HG03095 (cell line): ENCODE data around the gene PCYOX1L.

Experiments used
- ATAC-seq: cut with Tn5 transposase; IDR thresholded peaks from one replicate; pipeline ENCODE4 v1.9.1; 2021; ENCODE audit warnings: moderate library complexity; ENCODE audit not compliant: unreplicated experiment

The PCYOX1L gene

GRCh38 chr5:149405550-149406202, 47.8 kb downstream of the PCYOX1L start:
- no peak for ATAC-seq

DNA sequence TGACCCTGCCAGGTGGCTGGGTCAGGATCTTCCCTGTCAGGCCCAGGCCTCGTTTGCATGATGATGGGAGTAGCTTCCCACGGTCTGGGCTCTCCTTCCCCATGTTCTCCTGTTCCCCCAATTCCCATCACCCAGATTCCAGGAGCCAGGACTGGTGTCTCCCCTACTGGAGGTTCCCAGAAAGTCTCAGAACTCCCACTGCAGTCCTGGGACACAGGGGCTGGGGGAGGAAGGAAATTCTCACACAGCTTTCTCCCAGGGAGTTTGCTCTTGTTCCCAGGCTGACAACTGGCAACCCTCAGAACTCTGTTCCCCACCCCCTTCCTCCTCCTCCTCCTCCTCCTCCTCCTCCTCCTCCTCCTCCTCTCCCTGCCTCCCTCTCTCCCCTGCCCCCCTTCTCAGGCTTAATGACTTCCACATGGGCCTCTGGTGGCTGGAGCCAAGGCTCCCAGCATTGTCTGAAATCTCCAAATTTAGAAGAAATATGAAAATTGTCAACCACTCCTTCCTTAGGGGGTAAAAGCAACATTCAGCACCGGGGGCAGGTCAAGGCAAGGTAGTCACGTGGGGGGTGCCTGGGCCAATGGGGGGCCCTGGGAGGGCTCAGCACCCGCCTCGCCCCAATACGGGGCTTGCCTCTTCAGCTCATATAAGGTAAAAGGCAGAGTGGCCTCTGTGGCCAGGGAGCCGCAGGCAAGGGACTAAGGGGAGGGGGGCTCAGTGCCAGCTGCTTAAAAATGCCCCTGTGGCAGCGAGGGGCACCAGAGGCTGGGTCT, 48.5 kb downstream of the PCYOX1L start:
- ATAC-seq: no peak

DNA sequence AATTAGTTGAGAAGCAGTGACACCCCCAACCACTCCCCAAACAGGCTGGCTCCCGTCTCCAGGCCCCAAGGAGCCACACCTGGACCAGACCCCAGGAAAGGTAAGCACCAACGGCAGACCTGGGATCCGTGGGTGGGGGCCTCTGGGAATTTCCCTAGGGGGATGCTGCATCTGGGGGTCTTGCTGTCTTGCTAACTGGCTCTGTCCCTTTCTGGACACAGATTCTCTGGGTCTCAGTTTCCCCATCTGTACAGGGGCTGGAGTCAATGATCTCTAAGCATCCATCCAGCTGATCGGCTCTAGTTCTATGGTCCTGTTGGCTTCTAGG, 49.1 kb downstream of the PCYOX1L start:
- no peak for ATAC-seq

GRCh38 chr5:149407323-149408251, 49.7 kb downstream of the PCYOX1L start:
- no peak for ATAC-seq

DNA sequence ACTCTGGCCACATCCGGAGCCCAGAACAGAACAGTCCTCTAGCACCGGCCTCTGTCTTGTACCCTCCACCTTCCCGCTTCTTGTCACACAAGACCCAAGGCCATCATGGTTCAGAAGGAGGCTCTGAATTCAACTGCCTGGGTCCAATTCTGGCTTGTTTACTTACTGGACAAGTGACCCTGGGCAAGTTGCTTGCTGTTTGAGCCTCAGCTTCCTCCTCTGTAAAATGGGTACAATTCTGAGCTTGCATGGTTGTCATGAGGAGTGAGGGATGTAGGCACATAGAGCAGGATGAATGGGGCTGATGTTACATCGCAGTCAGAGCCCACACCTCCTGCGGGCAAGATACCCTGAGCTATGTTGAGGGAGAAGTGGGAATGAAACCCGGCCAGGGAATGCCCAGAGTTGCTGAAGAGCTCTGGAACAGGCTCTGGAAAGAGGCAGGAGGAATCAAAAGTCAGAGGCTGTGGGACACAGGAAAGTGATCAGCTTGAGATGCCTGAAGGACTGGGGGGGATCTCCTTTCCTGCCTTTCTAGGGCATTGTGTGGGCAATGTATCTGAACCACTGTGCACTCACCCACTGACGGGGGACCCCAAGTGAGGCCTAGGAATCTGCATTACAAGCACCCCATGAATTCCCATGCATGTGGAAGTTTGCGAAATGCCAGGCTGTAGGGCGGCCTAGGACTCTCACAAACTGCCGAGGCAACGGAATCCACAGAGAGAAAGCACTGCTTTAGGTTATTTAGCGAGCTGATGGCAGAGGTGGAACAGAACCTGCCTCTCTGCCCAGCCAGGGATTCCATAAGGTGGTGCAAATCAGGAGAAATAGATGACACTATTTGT, 50.6 kb downstream of the PCYOX1L start:
- ATAC-seq: no peak

DNA sequence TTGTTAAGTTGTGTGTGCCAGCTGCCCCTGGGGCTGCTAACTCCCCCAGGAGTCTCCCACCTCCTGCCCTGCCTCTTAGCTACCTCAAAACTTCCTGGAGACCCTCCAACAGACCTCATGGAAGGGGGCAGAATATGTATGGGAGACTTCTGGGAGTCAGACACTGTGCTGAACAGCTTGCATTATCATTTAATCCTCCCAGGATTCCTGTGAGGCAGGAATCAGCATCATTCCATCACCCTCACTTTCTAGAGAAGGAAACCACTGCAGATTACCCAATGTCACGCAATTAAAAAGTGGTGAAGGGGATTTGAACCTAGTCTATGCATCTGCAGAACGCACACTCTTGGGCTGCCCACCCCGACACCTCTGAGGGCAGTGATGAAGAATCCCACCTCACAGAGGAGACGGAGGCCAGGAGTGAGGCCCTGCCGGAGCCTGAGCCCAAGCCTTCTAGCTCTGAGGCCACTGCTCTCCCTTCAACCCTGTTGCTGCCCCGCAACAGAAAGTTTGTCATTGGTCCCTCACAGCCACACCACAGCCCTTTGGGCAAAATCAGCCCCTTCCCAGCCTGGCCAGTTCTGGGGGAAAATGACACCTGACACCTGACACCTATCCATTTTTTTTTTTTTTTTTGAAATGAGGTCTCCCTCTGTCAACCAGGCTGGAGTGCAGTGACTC, 51.6 kb downstream of the PCYOX1L start:
- no peak for ATAC-seq

DNA sequence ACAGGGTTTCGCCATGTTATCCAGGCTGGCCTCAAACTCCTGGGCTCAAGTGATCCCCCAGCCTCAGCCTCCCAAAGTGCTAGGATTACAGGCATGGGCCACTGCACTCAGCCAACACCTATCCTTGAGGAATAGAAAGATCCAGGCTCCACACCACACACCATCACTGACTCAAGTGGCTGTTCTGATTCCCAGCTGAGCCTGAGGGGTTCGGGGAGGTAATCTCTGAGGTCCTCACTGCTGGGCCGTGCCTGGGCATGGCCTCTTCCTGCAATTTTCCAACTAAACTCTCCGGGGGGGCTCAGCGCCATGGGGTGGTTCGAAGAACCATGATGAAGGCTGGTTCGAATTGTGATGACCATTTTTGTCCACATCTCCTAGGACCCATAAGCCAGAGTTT, 52.2 kb downstream of the PCYOX1L start:
- no peak for ATAC-seq

DNA sequence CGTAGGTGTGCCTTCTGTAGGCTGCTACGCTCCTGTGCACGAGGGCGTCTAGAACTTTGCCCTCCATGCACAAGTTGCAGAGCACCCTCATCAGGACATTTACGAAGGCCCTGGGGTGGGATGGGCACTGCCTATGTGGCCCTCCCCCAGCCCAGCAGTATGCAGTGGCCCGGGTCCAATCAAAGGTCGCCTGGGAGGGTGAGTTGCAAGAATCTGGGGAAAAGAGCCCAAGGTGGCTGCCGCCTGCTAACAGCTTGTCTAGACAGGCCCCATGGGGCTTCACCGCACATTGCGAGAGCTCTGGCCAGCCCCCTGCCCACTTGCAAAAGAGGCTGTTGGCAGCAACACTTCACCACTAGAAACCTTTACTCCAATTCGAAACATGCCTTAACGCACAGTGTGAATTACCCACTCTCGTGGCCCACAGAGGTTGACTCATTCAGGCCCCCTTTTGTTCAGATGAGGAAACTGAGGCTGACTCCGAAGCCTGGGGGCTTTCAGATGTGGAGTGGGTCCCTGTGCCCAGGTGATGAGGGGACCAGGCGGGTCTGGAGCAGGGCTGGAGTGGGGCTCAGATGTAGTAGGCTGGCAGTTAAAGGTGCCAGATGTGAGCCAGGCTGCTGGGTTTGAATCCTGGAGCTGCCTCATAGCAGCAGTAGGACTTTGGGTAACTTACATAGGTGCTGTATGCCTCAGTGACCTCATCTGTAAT, 53.0 kb downstream of the PCYOX1L start:
- no peak for ATAC-seq

DNA sequence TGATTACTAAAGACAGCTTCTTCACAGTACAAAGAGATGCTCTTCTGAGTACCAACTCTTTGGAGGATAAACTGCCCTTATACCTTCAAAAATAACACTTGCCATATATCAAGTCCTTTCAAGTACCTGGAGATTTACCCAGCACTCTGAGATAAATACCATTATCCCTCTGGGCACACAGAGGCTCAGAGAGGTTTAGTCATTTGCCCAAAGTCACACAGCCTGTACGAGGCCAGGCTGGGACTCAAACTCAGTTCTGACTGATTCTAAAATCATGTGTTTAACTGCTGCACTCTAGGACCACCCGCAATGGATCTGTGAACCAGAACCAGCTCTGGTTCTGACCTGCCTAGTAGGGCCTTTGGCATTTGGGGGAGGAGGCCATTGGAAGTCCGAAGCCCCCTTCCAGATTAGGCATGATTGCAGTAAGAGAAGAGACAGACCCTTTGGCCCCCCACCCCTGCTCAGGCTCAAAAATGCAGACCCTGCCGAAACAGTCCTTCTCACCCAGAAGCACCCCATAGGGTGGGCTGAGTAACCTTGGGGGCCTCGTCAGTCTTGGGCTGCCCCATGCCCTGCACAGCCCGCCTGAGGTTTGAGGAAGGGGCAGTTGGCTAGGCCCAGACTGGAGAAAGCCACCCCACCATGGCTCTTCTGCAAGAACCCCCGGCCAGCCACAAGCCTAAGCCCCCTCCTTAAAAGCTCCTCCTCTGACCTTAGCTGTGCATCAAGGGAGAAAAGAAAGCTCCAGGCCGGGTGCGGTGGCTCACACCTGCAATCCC, 54.1 kb downstream of the PCYOX1L start:
- no peak for ATAC-seq

DNA sequence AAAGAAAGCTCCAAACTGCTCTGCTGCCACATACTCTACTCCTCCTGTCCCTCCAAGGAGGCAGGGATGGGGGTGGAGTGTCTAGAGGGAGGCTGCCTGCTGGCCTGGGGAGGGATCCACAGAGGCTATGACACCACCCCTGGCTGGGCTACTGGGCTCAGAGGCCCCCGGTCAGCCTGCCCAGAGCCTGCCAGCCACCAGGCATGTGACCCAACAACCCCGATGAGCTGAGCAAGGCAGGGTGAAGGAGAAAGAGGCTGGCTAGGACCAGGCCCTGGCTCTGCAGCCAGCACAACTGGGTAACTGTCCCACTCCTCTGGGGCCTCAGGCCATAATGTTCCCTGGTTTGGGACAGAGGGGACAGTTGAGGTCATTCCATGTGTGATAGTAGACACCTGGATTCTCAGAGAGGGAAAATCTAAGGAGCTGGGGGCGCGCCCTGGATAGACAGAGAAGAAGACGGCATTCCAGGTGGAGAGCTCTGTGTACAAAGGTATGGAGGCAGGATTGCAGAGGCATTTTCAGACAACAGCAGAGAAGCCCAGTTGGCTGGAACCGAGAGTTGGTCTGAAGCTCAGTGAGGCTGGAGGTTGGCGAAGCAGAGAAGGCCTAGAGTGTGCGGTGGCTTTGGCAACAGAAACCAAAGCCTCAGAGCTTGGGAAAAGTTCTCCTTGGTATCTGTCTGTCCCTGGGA, 55.1 kb downstream of the PCYOX1L start:
- ATAC-seq: no peak

DNA sequence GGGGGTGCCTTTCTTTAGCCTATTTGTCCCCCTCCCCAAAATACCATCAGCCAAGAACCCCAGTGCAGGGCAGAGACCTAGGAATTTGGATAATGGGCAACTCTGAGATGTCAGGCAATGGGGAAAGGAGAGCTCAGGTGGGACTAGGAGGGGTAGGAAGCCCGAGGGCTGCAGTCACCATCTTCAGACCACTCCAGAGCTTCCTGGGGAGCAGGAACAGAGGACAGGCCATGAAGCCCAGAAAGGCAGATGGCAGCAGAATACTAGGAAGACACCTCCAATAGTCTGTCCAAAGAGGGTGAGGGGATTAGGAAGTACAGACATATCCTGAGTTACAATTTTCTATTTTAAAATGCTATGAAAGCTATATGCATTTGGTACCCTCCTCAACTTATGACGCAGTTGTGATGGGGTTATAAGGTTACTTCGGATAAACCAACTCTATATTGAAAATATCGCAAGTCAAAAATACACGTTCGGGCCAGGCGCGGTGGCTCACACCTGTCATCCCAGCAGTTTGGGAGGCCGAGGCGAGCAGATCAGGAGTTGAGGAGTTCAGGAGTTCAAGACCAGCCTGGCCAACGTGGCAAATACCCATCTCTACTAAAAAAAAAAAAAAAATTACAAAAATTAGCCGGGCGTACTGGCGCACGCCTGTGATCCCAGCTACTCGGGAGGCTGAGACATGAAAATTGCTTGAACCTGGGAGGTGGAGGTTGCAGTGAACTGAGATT, 55.8 kb downstream of the PCYOX1L start:
- no peak for ATAC-seq

- no peak for ATAC-seq
Observed at GRCh38 chr5:149414405-149415065, 56.7 kb downstream of the PCYOX1L start.

DNA sequence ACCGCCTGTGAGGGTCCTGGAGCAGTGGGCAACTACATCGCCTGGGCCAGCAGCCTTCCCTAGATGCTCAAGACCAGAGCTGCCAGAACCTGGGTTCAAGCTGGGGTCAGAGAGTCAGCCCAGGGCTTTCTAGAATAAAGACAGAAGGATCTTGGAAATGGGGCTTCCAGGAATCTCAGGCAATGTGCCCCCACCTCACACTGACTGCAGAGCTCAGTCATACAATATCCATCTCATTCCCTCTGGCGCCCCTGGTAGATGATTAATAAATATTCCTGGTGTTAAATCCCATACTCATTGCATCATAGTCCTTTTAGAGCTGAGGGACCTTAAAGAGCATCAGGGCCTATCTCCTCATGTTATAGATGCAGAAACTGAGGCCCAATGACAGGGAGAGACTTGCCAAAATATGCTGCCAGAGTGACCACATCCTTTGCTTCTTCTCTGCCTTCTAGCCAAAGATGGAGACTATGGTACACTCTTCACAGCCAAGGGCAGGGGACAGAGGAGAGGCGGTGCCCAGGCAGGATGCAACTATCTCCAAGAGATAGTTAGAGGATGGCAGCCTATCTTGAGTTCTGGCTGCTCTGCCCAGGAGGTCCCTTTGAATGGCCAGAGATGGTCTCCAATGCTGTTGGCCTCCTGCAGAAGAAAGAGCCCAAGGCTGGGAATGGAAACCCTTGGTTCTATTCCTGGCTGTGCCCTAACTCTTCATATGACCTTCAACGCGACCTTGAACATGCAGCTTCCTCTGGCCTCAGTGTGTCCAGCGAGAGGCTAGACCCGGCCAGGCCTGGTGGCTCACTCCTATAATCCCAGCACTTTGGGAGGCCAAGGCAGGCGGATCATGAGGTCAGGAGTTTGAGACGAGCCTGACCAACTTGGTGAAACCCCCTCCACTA, 57.5 kb downstream of the PCYOX1L start:
- no peak for ATAC-seq

DNA sequence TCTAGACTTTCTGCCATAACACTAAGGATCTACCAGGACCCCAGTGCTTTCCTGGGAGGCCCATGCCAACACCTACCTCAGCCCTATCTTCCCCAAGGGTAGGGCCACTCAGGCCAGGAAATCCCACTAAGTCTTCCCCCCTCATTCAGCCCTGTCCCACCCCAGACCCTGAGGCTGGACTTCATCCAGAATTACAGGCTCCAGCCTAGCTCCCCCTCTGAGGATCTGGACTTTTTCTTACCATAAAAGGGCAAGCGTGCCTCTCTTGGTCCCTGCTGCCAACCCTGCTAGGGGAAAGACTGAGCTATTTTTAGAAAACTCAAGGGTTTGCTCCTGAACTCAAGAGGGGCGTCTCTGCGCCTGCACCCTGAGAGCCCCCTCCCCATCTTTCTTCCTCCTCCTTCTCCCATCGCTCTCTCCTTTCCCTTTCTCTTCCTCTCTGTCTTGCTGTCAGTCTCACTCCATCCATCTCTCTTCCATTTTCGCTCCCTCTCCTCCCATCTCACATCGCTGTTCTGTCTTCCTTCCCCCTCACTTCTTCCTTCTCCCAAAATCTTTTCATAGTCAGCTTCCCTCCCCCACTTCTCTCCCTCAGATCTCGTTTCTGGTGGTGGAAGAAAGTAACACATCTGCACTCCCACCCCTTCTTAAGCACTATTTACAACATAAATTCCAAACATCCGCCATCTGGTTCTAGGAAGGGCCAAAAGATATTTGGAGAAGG, 59.3 kb downstream of the PCYOX1L start:
- no peak for ATAC-seq

DNA sequence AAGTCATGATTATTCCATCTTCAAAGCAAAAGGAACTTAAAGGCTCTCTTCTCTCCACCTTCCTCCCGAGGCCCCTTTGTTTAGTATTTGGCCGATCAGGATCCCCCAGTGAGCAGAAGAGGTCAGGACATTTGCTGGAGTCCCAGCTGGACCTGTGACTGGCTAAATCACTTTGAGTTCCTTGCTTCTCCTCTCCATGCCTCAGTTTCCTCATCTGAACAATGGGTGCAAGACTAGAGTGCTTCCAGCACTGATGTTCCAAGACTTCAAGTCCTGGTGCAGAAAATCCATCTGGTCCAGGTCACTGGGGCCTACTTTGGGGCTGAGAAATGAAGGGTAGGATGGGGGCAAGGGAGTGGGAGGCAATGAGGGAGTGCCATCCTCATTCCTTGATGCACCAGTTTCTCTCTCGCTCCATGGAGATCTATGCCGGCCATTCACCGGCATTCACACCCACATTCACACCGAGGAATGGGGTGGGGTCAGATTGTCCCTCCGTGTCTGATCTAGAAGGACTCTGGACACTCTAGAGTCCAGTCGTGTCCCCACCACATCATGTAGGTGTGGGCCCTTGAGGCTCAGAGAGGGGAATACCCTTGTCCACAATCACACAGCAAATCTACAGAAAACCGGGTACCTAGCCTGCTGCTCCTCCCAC, 60.0 kb downstream of the PCYOX1L start:
- ATAC-seq: no peak
